ENCODE measurements around the gene PAIP1.
"Not testable (repeated sequence)": the region's sequence is repeated elsewhere in the genome, so short reads cannot be mapped to it uniquely, and the experiment has no call there.

The PAIP1 gene, protein sequence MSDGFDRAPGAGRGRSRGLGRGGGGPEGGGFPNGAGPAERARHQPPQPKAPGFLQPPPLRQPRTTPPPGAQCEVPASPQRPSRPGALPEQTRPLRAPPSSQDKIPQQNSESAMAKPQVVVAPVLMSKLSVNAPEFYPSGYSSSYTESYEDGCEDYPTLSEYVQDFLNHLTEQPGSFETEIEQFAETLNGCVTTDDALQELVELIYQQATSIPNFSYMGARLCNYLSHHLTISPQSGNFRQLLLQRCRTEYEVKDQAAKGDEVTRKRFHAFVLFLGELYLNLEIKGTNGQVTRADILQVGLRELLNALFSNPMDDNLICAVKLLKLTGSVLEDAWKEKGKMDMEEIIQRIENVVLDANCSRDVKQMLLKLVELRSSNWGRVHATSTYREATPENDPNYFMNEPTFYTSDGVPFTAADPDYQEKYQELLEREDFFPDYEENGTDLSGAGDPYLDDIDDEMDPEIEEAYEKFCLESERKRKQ

DNA sequence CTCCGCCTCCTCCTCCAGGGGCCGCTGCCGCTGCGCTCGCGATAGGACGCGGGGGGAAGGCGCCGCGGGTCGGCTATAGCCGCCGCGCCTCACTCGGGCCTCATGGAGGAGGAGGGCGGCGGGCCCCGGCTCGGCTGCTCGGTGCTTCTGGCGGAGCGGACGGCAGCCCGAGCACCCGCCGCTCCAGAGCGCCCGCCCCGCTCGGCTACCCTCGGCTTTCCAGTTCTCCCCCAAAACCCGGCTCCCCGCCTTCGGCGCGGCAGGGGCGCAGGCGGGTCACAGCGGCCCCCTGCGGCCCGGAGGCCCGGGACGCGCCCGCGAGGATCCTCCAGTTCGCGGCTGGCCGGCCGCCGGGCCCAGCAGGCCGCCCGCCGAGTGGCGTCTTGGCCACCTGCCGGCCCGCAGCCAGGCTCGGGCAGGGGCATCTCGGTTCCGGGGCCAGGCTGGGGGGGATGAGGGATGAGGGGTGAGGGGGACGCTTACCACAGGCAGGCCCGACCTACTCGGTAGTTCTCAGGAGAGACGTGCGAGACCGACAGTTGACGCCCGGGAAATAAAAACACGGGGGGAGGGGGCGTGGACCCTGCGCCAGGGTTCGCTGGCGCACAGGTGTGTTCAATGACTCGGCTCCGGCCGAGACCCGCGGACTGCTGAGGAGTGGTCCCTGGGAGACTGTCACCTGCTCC is at the start of gene PAIP1:
TSS of gene PAIP1 (minus strand) at position 221 of the 686 bp plus-strand sequence. CDS start 231 bp downstream, outside the sequence.
- peak; percentile 66 to 76 for DNase-seq

DNA sequence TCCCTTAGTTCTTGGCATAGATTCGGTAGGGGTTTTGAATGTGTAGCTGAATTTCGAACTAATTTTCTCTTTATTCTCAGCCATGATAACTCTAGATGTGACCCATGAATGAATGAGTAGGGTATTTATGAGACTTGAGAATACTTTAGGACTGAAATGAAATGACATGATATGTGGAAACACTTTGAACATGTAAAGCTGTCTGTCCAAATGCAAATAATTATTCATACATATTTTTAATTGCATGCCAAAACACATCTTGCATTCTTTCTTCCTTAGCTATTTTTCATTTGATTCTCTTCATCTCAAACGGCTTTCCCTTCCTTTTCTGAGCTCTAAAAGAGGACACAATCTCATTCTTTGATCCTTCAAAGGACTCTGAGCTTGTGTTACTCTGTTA is 49.5 kb upstream of the PAIP1 start:
- no peak for DNase-seq

DNA sequence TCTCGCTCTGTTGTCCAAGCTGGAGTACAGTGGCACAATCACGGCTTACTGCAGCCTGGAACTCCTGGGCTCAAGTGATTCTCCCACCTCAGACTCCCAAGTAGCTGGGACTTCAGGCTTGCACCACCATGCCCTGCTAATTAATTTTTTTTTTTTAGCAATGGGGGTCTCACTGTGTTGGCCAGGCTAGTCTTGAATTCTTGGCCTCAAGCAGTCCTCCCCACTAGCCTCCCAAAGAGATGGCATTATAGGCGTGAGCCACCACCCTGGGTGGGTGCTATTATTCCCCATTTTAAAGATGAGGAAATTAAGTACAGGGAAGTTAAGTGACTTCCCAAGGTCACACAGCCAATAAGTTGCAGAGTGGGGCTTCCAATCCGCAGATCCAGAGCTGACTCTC is 47.8 kb upstream of the PAIP1 start:
- no peak for DNase-seq

DNA sequence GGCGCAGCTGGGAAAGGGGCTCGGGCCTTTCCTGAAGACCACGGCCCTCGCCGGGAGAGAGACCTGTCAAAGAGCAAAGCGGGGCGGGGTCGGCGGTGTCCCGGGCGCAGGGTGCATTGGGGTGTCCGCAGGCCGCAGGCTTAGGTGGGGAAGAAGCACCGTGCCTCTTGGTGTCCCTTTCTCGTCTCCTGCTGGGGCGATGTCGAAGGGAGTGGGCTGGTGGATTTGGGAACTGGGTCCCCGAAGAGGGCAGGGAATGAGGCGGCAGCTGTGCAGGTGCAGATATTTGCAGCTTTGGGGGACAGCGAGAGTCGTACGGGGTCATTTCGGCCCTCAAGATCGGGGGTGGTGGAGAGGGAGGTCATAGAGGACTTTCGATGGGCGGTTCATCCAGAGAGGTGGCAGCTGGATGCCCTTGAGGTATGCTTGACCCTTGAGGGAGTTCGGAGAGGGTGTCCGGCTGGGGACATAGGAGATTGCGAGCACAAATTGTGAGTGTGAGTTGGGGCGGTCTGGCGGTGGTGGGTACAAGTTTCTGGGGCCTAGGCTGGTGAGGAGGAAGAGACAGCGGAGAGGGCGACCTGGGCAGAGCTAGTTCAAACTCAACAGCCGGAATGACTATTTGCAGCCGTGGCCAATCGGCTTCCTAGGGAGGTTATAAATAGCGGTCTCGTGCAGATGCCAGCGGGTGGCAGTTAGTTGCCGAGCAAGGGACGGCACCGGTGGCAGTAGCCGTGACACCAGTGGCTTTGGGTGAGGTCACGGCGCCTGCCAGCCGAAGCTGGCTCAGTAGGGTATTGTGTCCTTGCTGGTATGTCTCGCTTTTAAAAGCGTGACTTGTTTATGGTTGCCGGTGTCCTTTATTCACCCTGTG is 46.7 kb upstream of the PAIP1 start:
- peak; percentile 89 to 94 for DNase-seq

DNA sequence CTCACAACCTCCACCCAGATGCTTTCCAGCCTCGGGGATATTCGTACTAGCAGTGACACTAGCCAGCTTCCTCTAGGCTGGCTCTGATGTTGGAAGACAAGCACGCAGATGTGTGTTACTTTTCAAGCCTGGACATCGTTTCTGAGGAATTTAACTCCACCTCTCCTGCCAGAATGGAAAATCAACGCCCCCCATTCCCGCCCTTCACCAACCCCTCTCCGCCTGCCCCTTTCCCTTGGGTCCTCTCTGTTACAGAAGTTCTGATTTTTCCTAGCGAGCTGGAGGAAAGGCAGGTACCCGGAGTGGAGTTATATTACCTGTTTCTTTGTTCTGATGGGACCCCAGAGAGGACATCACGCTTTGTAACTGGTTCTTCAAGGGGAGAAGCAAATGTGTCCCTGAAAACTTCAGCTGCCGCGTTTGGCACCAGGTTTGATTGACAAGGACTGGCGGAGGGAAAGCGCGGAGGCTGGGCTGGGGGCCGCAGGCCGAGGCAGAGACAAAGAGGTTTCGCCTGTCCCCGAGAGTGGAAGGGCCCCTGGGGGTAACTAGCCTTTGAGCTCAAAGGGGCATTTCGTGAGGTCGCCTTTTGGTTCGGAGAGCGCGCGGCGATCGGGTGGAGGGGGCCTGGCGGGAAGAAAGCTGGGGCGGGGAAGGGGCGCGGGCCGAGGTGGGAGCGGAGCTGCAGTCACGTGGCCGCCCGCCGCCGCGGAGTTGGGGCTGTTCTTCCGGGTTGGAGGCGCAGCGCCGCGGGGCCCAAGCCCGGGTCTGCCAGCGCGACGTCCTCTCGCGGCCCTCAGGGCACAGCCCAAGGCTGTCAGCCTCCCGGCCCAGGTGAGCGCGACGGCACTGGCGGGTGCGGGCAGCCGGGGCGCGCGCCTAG is 45.8 kb upstream of the PAIP1 start, which contains the start of gene NNT:
TSS of gene NNT (plus strand) at position 720 of the 883 bp plus-strand sequence. CDS start 6,016 bp downstream, outside the sequence.
- DNase-seq: peak; percentile 69

DNA sequence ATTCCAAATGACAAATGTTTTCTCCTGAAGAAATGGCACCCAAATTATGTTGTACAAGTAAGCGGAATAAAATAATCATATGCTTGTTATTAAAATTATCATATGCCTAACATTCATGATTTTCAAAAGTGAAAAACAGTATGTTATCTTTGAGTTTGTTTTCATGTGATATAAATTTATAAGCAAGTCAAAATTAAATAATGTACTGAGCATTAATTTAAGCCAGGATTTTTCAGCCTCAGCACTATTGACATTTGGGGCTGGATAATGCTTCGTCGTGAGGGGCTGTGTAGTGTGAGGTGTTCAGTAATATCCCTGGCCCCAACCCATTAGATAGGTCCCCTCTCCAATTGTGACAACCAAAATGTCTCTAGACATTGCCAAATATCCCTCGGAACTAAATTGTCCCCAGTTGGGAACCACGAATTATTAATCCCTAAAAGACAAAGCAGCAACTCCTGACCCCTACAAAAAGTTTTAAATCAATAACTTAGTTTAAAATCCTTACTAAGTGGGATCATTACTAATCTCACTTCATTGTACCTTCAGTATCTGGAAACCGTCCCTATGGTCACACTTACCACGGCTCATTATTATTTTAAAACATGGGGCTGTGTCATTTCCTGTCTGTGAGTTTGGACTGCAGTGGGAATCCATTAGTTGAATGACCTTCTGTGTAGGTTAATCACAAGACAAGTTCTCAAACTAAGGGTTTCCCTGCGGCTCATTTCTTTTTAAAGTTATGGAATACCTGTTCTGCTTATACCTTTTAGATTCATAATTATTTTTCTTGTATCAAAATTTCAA is 44.8 kb upstream of the PAIP1 start:
- peak; percentile 11 to 23 for DNase-seq

DNA sequence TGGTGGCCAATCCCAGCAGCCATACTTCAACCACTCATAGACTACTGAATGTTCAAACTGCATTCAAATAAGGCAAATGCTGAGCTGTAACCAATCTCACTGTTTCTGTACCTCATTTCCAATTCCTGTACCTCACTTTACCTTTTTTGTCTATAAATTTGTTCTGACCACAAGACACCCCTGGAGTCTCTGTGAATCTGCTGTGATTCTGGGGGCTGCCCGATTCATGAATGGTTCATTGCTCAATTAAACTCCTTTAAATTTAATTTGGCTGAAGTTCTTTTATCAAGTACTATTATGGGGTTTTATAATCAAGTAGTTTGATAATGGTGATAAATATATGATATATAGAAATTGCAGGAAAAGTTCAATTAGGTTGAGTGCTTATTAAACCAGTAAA is 42.0 kb upstream of the PAIP1 start:
- DNase-seq: not testable (repeated sequence)

DNA sequence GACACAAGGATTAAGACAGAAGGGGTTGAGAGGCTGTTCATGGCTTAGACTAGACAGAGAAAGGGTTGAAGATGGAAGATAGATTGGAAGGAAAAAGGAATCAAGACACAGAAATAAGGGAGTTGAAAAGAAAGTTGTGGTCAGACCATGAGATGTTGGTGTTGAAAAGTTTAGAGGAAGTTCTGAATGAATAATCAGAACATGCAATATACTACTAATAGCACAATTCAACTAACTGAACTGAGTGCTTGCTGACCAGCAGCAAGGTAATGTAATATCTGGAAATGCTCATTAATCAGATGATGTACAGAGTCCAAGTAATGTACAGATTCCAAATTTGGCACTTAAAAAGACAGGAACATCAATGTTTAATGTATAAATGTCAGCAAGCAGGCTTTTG is 35.5 kb upstream of the PAIP1 start:
- peak; percentile 23 for DNase-seq

DNA sequence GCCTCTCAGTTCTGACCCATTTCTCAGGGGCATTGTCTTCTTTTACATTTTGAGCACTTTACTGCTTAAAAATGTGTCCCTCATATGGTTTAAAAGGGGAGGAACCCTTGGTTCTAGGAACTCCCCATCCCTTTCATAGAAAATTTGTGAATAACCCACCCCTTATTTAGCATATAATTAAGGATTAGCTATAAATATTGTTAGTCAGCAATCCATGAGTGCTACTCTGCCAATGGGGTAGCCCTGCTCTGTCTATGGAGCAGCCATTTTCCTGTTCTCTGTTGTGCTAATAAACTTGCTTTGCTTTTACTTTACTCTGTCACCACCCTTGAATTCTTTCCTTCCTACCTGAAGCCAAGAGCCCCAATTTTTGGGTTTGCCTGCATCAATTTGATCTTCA is 33.8 kb upstream of the PAIP1 start:
- DNase-seq: no peak

DNA sequence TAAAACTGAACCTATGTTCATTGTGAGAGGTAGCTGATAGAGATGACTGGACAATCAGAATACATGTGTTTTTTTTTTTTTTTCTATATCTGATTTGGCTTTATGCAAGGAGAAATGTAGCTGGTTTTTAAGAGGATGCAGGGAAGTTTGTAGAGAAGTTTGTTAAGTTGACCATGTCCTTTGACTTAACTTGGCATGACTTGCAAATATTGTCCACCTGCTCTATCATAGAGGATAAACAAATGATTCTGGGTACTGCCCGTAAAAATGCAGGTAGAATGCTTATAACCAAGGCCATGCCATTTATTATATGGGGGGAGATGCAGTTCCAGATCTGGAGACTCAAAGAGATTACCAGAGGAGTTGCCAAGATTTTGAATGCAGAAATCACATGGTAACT is 32.4 kb upstream of the PAIP1 start:
- no peak for DNase-seq

DNA sequence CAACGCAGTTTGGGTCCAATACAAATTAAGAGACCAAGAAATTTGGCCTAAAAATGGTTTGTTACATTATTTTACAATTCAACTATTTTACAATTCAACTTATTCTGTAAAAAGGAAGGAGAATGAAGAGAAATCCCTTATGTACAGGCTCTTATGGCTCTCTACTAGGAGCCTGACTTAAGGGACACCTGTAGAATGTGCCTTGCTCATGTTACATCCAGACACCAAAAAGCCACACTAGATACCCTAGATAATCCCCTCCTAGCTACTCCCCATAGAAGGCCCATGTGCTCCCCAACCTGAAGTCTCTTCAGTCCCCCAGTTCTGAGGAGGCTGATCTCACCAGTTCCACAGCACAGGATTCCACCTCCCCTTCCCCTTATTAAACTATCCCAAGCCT is 32.0 kb upstream of the PAIP1 start:
- DNase-seq: no peak

DNA sequence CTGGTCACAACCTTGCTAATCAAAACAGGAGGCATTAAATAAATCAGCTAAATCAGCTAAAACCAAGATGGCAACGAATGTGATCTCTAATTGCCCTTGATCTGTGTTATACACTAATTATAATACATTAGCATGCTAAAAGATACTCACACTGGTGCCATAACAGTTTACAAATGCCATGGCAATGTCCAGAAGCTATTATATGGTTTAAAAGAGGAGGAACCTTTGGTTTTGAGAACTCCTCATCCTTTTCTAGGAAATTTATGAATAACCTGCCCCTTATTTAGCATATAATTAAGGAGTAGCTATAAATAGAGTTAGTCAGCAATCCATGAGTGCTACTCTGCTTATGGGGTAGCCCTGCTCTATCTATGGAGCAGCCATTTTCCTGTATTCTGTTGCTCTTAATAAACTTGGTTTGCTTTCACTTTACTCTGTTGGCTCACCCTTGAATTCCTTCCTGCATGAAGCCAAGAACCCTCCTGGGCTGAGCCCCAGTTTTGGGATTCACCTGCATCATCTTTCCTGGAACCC is 27.4 kb upstream of the PAIP1 start:
- no peak for DNase-seq

DNA sequence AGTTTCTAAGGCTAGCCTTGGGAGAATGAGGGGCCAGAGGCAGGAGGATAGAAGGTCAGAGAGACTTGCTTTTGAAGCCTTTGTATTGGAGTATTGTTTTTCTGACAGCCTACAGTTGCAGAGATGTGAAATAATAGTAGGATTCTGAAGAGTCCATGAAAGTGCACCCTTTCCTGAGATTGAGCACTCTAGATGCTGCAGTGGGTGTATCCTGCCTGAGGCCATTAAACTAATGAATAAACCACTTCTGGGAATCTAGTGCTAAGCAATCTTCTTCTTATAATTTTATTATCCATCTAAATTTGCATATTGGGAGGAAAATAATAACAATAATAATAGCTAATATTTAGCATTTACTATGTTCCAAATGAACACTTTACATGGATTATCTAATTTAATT is 26.8 kb upstream of the PAIP1 start:
- no peak for DNase-seq

DNA sequence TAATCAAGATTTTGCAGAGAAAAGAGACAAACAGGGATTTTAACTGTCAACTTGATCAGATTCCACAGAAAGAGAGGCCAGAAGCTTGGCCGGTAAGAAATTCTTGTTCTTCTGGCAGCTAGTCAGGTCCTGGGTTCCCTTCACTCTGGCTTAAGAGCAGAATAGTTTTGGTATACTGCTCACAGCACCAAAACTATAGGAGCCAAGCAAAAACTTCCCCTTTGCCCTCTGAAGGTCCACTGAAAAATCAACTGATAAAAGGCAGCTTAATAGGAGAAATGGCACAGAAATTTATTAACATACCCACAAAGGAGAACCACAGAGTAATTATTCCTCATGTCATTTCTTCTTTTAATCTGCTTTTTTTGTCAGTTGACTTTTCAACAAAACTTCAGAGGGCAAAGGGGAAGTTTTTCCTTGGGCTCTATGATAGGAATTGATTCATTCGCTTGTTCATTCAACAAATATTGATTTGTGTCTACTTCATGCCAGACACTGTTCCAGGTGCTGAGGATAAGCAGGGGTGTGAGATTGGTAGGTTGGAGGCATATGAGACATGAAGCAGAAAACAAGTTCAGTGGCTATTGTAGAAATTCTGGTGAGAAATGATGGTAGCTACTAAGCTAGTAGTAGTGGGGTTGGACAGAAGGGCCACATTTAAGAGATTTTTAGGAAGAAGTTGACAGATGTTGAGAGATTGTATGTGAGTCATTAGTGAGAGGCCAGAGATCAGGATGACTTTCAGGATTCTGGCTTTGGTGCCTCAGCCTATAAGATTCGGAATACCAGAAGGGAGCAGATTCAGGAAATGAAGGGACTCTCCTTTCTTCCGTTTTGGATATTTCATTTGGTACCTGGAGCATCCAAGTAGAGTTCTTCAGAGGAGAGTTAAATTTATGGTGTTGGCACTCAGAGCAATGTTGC is 25.5 kb upstream of the PAIP1 start:
- no peak for DNase-seq

DNA sequence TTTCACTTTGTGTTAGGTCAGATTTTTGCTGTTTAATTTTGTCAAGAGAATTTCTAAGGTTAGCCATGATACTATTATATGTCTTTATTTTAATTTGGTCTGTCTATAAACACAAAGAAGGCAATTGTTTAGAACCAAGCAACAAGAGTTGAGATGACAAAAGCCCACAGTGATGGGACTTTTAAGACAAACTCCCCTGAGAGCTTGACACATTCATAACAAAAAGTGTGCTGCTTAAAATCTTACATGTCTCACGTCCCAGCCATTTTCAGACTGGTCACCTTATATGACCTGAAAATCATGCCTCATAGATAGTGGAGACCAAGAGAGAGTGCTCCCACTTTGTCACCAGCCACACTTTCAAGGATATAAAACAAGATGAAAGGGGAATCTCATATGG is 24.5 kb upstream of the PAIP1 start:
- DNase-seq: no peak

DNA sequence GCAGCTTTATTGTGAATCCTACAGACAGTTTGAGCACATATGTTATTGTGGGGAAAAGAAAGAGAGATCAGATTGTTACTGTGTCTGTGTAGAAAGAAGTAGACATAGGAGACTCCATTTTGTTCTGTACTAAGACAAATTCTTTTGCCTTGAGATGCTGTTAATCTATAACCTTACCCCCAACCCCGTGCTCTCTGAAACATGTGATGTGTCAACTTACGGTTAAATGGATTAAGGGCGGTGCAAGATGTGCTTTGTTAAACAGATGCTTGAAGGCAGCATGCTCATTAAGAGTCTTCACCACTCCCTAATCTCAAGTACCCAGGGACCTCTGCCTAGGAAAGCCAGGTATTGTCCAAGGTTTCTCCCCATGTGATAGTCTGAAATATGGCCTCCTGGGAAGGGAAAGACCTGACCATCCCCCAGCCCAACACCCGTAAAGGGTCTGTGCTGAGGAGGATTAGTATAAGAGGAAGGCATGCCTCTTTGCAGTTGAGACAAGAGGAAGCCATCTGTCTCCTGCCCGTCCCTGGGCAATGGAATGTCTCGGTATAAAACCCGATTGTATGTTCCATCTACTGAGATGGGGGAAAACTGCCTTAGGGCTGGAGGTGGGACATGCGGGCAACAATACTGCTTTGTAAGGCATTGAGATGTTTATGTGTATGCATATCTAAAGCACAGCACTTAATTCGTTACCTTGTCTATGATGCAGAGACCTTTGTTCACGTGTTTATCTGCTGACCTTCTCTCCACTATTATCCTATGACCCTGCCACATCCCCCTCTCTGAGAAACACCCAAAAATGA is 23.7 kb upstream of the PAIP1 start:
- DNase-seq: not testable (repeated sequence)

DNA sequence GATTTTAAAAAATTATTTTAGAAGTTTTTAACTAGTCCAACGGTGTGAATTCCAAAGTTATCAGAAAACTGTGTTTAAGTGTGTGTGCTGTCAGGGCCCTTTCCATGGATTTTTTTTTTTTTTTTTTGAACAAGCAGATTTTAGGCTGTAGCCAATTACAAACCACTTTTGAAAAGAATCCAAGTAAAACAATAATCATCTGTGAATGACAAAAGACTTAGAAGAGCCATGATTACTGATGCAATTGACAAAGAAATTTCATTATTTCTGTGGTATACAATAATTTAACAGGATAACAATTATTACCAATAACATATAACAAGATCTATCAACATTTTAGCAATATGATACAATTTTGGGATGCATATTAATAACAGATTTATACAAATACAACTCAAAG is 16.2 kb upstream of the PAIP1 start:
- DNase-seq: no peak

DNA sequence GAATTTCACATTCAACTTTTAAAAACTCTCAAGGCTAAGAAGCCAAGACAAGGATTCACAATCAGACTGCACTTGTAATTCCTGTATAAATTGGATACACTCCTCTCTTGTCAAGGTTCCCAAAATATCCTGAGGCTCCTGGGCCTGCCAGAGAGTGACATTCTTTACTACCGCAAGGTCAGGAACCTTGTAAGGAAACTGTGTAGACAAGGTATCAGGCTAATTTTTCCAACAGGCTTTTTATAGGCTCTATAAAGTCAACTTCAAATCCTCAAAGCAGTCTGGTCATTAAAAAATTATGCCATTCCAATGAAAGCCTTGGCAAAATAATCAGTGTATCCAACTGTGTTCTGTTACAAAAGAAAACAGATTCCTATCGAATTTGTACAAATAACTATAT is 15.5 kb upstream of the PAIP1 start:
- no peak for DNase-seq

DNA sequence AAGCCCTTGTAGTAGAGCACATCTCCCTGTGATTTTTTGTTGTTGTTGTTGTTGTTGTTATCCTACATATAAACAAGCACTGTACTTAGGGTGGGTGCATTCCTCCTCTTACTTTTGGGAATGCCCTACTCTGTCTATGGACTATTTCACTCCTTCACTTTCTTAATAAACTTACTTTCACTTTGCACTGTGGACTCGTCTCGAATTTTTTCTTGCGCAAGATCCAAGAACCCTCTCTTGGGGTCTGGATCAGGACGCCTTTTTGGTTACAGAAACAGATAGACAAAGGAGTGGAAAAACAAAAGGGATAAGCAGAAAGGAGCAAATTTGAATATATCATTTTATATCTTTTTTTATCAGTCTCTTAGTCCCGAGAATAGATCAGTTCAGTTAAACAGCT is 14.4 kb upstream of the PAIP1 start:
- no peak for DNase-seq
